A549 treated with ZK216348 at 1 μM for 4 hours (cell line): ENCODE measurements around the gene MXRA5. TPM values are rescaled to one million over a fixed set of nuclear protein-coding genes. Genes with fewer than 3 reads are reported as not detected.

Experiments used
- total RNA-seq: library from RNA; stranded (reverse); fragments of 200-300 nt; extraction: Qiagen RNA extraction; gene quantifications from 5 replicates; pipeline ENCODE4 v1.2.3, GENCODE V29; 2022; ENCODE audit warnings: low read depth

The MXRA5 gene, protein sequence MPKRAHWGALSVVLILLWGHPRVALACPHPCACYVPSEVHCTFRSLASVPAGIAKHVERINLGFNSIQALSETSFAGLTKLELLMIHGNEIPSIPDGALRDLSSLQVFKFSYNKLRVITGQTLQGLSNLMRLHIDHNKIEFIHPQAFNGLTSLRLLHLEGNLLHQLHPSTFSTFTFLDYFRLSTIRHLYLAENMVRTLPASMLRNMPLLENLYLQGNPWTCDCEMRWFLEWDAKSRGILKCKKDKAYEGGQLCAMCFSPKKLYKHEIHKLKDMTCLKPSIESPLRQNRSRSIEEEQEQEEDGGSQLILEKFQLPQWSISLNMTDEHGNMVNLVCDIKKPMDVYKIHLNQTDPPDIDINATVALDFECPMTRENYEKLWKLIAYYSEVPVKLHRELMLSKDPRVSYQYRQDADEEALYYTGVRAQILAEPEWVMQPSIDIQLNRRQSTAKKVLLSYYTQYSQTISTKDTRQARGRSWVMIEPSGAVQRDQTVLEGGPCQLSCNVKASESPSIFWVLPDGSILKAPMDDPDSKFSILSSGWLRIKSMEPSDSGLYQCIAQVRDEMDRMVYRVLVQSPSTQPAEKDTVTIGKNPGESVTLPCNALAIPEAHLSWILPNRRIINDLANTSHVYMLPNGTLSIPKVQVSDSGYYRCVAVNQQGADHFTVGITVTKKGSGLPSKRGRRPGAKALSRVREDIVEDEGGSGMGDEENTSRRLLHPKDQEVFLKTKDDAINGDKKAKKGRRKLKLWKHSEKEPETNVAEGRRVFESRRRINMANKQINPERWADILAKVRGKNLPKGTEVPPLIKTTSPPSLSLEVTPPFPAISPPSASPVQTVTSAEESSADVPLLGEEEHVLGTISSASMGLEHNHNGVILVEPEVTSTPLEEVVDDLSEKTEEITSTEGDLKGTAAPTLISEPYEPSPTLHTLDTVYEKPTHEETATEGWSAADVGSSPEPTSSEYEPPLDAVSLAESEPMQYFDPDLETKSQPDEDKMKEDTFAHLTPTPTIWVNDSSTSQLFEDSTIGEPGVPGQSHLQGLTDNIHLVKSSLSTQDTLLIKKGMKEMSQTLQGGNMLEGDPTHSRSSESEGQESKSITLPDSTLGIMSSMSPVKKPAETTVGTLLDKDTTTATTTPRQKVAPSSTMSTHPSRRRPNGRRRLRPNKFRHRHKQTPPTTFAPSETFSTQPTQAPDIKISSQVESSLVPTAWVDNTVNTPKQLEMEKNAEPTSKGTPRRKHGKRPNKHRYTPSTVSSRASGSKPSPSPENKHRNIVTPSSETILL (N-terminal part only)
- not detected in 5 replicates for total RNA-seq

DNA sequence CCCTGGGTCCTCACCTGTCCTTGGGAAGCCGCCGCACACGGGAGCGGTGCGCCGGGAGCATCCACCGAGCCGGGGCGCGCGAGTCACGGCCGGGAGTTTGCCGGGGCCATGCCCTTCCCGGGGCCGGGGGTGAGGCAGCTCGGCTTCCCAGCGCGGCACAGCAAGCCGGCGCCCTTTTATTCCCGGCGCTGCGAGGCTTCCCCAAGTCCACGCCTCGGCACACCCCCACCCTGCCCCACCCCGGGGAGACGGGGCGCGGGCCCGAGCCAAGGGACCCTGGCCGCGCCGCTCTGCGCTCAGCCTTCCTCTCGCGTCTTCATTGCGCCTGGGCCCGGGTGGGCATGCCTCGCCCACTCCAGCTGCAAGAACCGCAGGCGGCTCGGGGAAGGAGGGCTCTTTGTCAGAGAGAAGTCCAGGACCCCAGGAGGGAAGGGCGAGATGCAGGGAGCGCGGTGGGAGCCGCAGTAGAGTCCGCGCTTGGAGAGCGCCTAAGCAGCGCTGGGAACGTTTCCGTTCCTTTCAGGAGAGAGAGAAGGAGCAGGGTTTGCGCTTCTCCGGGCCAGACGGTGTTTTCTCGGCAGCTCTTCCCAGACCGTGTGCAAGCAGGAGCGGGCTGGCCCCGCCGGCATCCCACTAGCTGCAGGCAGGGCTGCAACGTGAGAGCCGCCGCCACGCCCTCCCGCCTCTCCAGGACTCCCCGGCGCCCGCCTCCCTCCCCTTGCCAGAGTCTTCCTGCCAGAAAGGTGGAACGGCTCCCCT lies at the start of gene MXRA5:
Gene MXRA5 (minus strand): TSS at position 152 of the 759 bp plus-strand sequence. CDS start 2,819 bp downstream, outside the sequence.

